Upper lobe of left lung (tissue), 6 donors: ENCODE data around the gene PPP1R3D. TPM values are rescaled to one million over a fixed set of nuclear protein-coding genes. Genes with fewer than 3 reads are reported as not detected.
"Not testable (repeated sequence)": the region's sequence is repeated elsewhere in the genome, so short reads cannot be mapped to it uniquely, and the experiment has no call there.

ENCODE experiments used
- ATAC-seq, 2 donors: fragments of 200-7000 bp; cut with Tn5 transposase; one replicate each; pipeline ENCODE4 v1.9.1; 2022; ENCODE audit warnings: mild to moderate bottlenecking in 2 of 2, moderate library complexity in 2 of 2; ENCODE audit not compliant: low FRiP score in 2 of 2
- DNase-seq, 2 donors: peaks; one replicate each; pipeline ENCODE4 v3.0.0-alpha.2; 2019 to 2020
- H3K27ac ChIP-seq, 4 donors: fragments of 200-600 bp; sonication (generic); one replicate each; pipeline ENCODE4 v1.5.1; 2016 to 2019
- H3K27me3 ChIP-seq, 4 donors: fragments of 200-600 bp; sonication (generic); one replicate each; pipeline ENCODE4 v1.5.1; 2017 to 2019
- H3K36me3 ChIP-seq, 4 donors: fragments of 200-600 bp; sonication (generic); one replicate each; pipeline ENCODE4 v1.5.1; 2016 to 2019
- H3K4me1 ChIP-seq, 4 donors: fragments of 200-600 bp; sonication (generic); one replicate each; pipeline ENCODE4 v1.5.1; 2018 to 2019
- H3K4me3 ChIP-seq, 4 donors: fragments of 200-600 bp; sonication (generic); one replicate each; pipeline ENCODE4 v1.5.1; 2017 to 2019; ENCODE audit warnings: mild to moderate bottlenecking in 2 of 4, moderate library complexity in 1 of 4
- H3K9me3 ChIP-seq, 4 donors: fragments of 200-600 bp; sonication (generic); one replicate each; pipeline ENCODE4 v1.5.1; 2018 to 2019
- CTCF ChIP-seq, 6 experiments: fragments of 450-650 bp in 4 of 6; fragments of 200-600 bp in 2 of 6; sonication (generic) in 2 of 6; IDR thresholded peaks; one replicate each; pipeline ENCODE4 v1.5.1; 2016 to 2019; ENCODE audit warnings: antibody characterized with exemption in 6 of 6
- EP300 ChIP-seq, 4 donors: sonication (generic); formaldehyde crosslinking; IDR thresholded peaks; one replicate each; pipeline ENCODE4 v1.5.1; 2017; ENCODE audit warnings: antibody characterized with exemption in 4 of 4, control low read depth in 2 of 4
- POLR2A ChIP-seq, 4 donors: fragments of 450-650 bp; IDR thresholded peaks; one replicate each; pipeline ENCODE4 v1.5.1; 2016 to 2017; ENCODE audit warnings: antibody characterized with exemption in 4 of 4, mild to moderate bottlenecking in 2 of 4
- POLR2AphosphoS5 ChIP-seq, 2 donors: sonication (generic); formaldehyde crosslinking; IDR thresholded peaks; one replicate each; pipeline ENCODE4 v1.5.1; 2017; ENCODE audit warnings: antibody characterized with exemption in 2 of 2
- WGBS, 2 donors: methylation state at CpG; one replicate each; pipeline ENCODE4 v1.1.5; 2017 to 2018; 5-methylcytosine and 5-hydroxymethylcytosine counted together
- total RNA-seq, 6 donors: library from RNA; depleted of rRNA in 4 of 6; stranded (reverse); fragments of >200 nt in 4 of 6; gene quantifications; one replicate each; pipeline versions ENCODE4 v1.1.0 to v1.2.1, GENCODE V29; 2016 to 2021
- donor health status: DM: no; HTN: no; CAD: no; lungs with moderate emphysema.
- donor health status: DM: no; HTN: yes; CAD: no; lungs with severe emphysema.

The PPP1R3D gene
- total RNA-seq, 6 donors from 2014 or later: 6.3 to 12.6 (median 10.4) TPM

- H3K4me1 ChIP-seq: no peaks in the 10 kb centered on the region
- H3K27ac ChIP-seq: no peak overlapping the region
- 81 to 98% methylated on average over 2 to 4 of the region's 4 CpGs for WGBS, 2 donors
- H3K36me3 ChIP-seq: peaks cover 0 to 4% (median 1%) of the 10 kb centered on the region in 4 donors
- no peak for ATAC-seq
- no peaks in the 10 kb centered on the region for H3K27me3 ChIP-seq
- no peak overlapping the region for H3K4me3 ChIP-seq
- H3K9me3 ChIP-seq: no peaks in the 10 kb centered on the region
- DNase-seq: no peak
- TF ChIP-seq EP300 (IDR thresholded peaks at IDR 0.05): no peak
- TF ChIP-seq POLR2A (IDR thresholded peaks at IDR 0.05): peak in 1 of 4 donors; percentile 11
Observed at GRCh38 chr20:59958626-59959025, 18.5 kb upstream of the PPP1R3D start.

GRCh38 chr20:59958123-59958522 lies 18.0 kb upstream of the PPP1R3D start, which contains the start of gene CDH26:
Gene CDH26 (plus strand): TSS chr20:59958423. CDS start chr20:59958727, 304 bp downstream.
- Histone ChIP-seq H3K27me3 (no peaks in the 10 kb centered on the region), H3K36me3 (peaks cover 0 to 4% (median 1%) of the 10 kb centered on the region in 4 donors), H3K9me3 (no peaks in the 10 kb centered on the region), H3K4me3 (no peak within 1 kb of the TSS), H3K27ac (no peak within 1 kb of the TSS), H3K4me1 (no peaks in the 10 kb centered on the region)
- no peak for ATAC-seq
- WGBS, 2 donors: 80 to 90% methylated on average over 5 of the region's 5 CpGs
- TF ChIP-seq CTCF (IDR thresholded peaks at IDR 0.05): no peak
- TF ChIP-seq POLR2AphosphoS5 (IDR thresholded peaks at IDR 0.05): no peak
- TF ChIP-seq POLR2A (IDR thresholded peaks at IDR 0.05): no peak
- no peak for TF ChIP-seq EP300 (IDR thresholded peaks at IDR 0.05)
- DNase-seq: no peak

- not testable (repeated sequence) for ATAC-seq, H3K9me3 ChIP-seq, H3K27ac ChIP-seq, H3K36me3 ChIP-seq, DNase-seq, H3K27me3 ChIP-seq, H3K4me1 ChIP-seq, H3K4me3 ChIP-seq
Observed at GRCh38 chr20:59957568-59957967, 17.5 kb upstream of the PPP1R3D start.

GRCh38 chr20:59955131-59955796 lies 15.2 kb upstream of the PPP1R3D start:
- H3K9me3 ChIP-seq: no peaks in the 10 kb centered on the region
- H3K27ac ChIP-seq: no peak overlapping the region
- ATAC-seq: peak in 1 of 2 donors; percentile 46
- no peaks in the 10 kb centered on the region for H3K4me1 ChIP-seq
- 82 to 85% methylated on average over 8 of the region's 8 CpGs for WGBS, 2 donors
- peaks cover 0 to 10% (median 2%) of the 10 kb centered on the region in 4 donors for H3K36me3 ChIP-seq
- DNase-seq: no peak
- no peak overlapping the region for H3K4me3 ChIP-seq
- TF ChIP-seq POLR2AphosphoS5 (IDR thresholded peaks at IDR 0.05): no peak
- peak in 4 of 6 experiments; percentile 6 to 32 (median 26) for TF ChIP-seq CTCF (IDR thresholded peaks at IDR 0.05)
- TF ChIP-seq EP300 (IDR thresholded peaks at IDR 0.05): no peak
- no peak for TF ChIP-seq POLR2A (IDR thresholded peaks at IDR 0.05)
- H3K27me3 ChIP-seq: no peaks in the 10 kb centered on the region

GRCh38 chr20:59954718-59955117 lies 14.6 kb upstream of the PPP1R3D start:
- no peak overlapping the region for H3K4me3 ChIP-seq
- 85 to 100% methylated on average over 4 of the region's 4 CpGs for WGBS, 2 donors
- H3K9me3 ChIP-seq: no peaks in the 10 kb centered on the region
- H3K36me3 ChIP-seq: peaks cover 0 to 15% (median 2%) of the 10 kb centered on the region in 4 donors
- ATAC-seq (no peak), DNase-seq (no peak)
- no peaks in the 10 kb centered on the region for H3K27me3 ChIP-seq
- H3K27ac ChIP-seq: no peak overlapping the region
- no peaks in the 10 kb centered on the region for H3K4me1 ChIP-seq
- no peak for TF ChIP-seq POLR2AphosphoS5 (IDR thresholded peaks at IDR 0.05)
- no peak for TF ChIP-seq EP300 (IDR thresholded peaks at IDR 0.05)
- TF ChIP-seq POLR2A (IDR thresholded peaks at IDR 0.05): no peak
- no peak for TF ChIP-seq CTCF (IDR thresholded peaks at IDR 0.05)

- no peaks in the 10 kb centered on the region for H3K9me3 ChIP-seq
- ATAC-seq (no peak), DNase-seq (no peak)
- no peak overlapping the region for H3K27ac ChIP-seq
- no peaks in the 10 kb centered on the region for H3K27me3 ChIP-seq
- H3K4me3 ChIP-seq: no peak overlapping the region
- peaks cover 0 to 22% (median under 1%) of the 10 kb centered on the region in 4 donors for H3K36me3 ChIP-seq
- H3K4me1 ChIP-seq: peaks cover 15 to 39% (median 28%) of the 10 kb centered on the region in 4 donors
- 93 to 97% methylated on average over 6 of the region's 6 CpGs for WGBS, 2 donors
- no peak for TF ChIP-seq POLR2A (IDR thresholded peaks at IDR 0.05)
- no peak for TF ChIP-seq EP300 (IDR thresholded peaks at IDR 0.05)
Observed at GRCh38 chr20:59949911-59950310, 9.8 kb upstream of the PPP1R3D start.
